Adipocyte (in vitro differentiated cells): ENCODE results near the gene WFIKKN1.

Source experiments
- DNase-seq: peaks from one replicate; pipeline ENCODE4 v3.0.0-alpha.2; 2015; ENCODE audit warnings: low read depth
- H3K27me3 ChIP-seq: replicated peaks from 2 replicates; pipeline ENCODE4 v1.7.0; 2013; ENCODE audit warnings: mild to moderate bottlenecking, low read length, moderate library complexity; ENCODE audit not compliant: control insufficient read depth, insufficient read depth
- H3K36me3 ChIP-seq: 2 replicates; pipeline ENCODE4 v1.7.0; 2013; ENCODE audit warnings: low read length, mild to moderate bottlenecking, moderate library complexity; ENCODE audit not compliant: control insufficient read depth, insufficient read depth, severe bottlenecking
- H3K4me1 ChIP-seq: 2 replicates; pipeline ENCODE4 v1.7.0; 2013; ENCODE audit warnings: mild to moderate bottlenecking, low read length, moderate library complexity; ENCODE audit not compliant: control insufficient read depth, insufficient read depth
- H3K4me3 ChIP-seq: 2 replicates; pipeline ENCODE4 v1.7.0; 2013; ENCODE audit warnings: mild to moderate bottlenecking, low read length, moderate library complexity
- H3K9ac ChIP-seq: 2 replicates; pipeline ENCODE4 v1.7.0; 2013; ENCODE audit warnings: mild to moderate bottlenecking, low read length, moderate library complexity
- H3K9me3 ChIP-seq: 2 replicates; pipeline ENCODE4 v1.7.0; 2013; ENCODE audit warnings: mild to moderate bottlenecking, low read length, moderate library complexity; ENCODE audit not compliant: control insufficient read depth

Gene WFIKKN1

DNA sequence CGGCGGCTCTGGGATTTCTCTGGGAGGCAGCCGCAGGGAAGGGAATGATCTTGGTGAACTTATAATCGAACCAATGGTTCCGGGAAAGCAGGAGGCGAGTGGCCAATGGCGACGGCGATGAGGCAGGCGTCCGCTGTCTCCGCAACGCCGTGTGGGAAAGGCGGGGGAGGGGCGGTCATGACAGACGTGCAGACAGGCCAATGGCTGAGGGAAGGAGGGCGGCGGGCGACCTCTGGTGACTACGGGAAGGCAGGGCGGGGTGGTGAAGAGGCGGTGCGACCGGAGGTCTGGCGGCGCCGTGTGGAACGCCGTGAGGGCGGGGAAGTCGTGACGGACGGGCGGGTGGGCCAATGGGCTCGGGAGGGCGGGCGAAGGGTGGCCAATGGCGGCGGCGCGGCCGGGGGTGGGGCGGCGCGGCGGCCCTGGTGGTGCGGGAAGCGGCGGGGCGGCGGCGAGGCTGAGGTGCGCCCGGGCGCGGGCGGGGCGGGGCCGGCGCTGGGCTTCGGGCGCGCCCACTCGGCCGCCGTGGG lies 41.1 kb upstream of the WFIKKN1 start, which contains the start of gene RAB40C:
RAB40C (plus strand) TSS at position 409 of the 530 bp plus-strand sequence. CDS start 226 bp downstream, outside the sequence.
- peaks cover 58% of the 10 kb centered on the region for H3K4me1 ChIP-seq
- H3K9ac ChIP-seq = peak within 1 kb of the TSS; percentile 97
- H3K36me3 ChIP-seq = peaks cover 4% of the 10 kb centered on the region
- H3K4me3 ChIP-seq = peak within 1 kb of the TSS; percentile 96
- H3K27me3 ChIP-seq = no peaks in the 10 kb centered on the region
- DNase-seq = peak; percentile 99
- no peaks in the 10 kb centered on the region for H3K9me3 ChIP-seq

DNA sequence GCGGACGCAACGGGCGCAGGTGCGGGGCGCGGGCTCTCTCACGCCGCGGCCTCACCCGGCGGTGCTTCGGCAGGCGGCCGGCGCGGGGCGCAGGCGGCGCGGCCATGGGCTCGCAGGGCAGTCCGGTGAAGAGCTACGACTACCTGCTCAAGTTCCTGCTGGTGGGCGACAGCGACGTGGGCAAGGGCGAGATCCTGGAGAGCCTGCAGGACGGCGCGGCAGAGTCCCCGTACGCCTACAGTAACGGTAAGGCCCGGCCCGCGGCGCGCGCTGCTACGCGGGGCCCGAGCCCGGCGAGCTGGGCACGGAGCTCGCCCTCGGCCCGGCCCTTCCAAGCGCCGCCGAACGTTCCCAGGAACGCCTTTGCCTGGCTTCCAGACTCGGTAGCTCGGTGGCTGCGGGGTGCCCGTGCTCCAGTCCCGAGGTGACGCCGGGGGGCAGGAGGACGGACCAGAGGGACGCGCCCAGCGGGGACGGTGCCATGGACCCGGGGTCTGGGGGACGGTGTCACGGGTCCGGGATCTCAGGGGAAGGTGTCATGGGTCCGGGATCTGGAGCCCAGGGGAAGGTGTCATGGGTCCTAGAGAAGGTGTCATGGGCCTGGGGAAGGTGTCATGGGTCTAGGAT lies 40.5 kb upstream of the WFIKKN1 start:
- Histone ChIP-seq H3K9me3 (no peaks in the 10 kb centered on the region), H3K9ac (peak overlapping the region; percentile 97), H3K36me3 (peaks cover 4% of the 10 kb centered on the region), H3K4me1 (peaks cover 58% of the 10 kb centered on the region), H3K27me3 (no peaks in the 10 kb centered on the region), H3K4me3 (peak overlapping the region; percentile 96)
- DNase-seq = peak; percentile 87

DNA sequence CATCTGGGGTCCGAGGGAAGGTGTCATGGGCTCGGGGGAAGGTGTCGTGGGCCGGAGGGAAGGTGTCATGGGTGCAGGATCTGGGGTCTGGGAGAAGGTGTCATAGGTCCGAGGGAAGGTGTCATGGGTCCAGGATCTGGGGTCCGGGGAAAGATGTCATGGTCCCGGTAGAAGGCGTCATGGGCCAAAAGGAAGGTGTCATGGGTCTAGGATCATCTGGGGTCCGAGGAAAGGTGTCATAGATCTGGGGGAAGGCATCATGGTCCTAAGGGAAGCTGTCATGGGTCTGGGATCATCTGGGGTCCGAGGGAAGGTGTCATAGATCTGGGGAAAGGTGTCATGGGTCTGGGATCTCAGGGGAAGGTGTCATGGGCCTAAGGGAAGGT lies 40.0 kb upstream of the WFIKKN1 start:
- DNase-seq = no peak
- H3K4me3 ChIP-seq = peak overlapping the region; percentile 96
- no peaks in the 10 kb centered on the region for H3K9me3 ChIP-seq
- H3K9ac ChIP-seq = peak overlapping the region; percentile 97
- peaks cover 53% of the 10 kb centered on the region for H3K4me1 ChIP-seq
- H3K36me3 ChIP-seq = peaks cover 4% of the 10 kb centered on the region
- no peaks in the 10 kb centered on the region for H3K27me3 ChIP-seq

- H3K4me1 ChIP-seq = peaks cover 49% of the 10 kb centered on the region
- no peaks in the 10 kb centered on the region for H3K27me3 ChIP-seq
- H3K4me3 ChIP-seq = peak overlapping the region; percentile 96
Observed at GRCh38 chr16:591231-591630, 39.6 kb upstream of the WFIKKN1 start.

DNA sequence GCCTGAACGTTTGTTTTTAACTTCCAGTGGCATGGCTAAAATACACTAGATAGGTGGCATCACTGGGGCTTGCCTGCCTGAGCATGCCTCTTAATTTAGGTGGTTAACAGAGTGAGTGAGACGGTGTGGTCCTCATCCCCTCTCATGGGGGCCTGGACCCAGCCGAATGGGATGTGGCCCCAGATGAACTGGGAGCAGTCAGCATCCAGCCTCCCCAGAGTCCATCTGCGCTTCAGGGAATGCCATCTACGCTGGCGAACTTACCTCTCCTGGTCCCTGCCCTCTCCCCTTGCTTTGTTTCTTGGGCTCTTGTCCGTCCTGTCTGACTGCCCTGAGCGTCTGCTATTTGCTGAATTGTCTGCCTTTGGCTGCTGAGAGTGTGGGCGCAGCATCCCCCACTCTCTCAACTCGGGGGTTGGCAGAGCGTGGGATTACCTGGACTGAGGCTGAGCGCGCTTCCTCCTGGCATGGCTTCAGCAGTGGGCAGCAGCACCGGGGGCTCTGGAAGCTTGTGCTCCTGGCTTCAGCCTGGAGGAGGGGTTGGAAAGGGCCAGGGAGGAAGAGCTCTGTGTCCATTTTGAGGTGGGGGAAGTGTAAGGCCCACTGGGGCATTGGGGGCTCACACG lies 38.8 kb upstream of the WFIKKN1 start:
- Histone ChIP-seq H3K4me3 (no peak overlapping the region), H3K4me1 (peaks cover 41% of the 10 kb centered on the region), H3K9me3 (no peaks in the 10 kb centered on the region)

More at GRCh38 chr16:591231-591630, 39.6 kb upstream of the WFIKKN1 start:
- Histone ChIP-seq H3K36me3 (peaks cover 4% of the 10 kb centered on the region), H3K9ac (peak overlapping the region; percentile 97), H3K9me3 (no peaks in the 10 kb centered on the region)
- no peak for DNase-seq

DNA sequence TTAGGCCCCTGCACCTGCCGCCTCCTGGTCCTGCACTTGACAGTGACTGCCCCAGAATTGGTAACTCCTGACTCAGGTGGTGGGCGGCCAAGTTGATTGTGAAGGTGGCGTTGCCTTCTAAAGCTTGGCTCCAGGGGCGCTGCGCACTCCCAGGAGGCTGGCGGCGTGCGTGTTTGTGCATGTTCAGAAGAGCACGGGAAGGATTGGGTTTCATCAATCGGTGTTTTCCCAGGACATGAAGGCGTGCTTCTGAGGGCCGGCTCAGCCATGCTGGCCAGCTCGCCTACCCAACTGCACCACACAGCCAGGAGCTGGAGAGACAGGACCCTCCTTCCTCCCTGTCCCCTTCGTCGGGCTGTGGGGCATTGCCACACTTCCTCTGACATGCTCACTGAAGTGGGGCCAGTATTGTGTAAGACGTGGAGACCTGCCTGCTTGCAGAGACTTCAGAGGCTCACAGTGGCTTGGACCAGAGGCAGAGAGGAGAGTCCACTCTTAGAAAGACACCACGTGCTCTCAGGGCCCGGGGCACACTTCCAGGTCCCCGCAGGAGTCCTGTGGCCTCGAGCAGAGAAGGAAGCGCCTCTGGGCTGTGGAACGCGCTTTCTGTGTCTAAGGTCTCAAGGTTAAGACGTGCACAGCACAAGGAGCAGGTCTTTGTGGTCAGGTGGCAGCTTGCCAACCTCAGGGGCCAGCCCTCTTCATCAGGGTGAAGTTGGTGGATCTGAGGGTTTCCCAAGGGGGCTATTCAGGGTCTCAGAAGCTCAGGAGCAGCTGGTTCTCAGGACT lies 38.1 kb upstream of the WFIKKN1 start:
- H3K4me3 ChIP-seq = no peak overlapping the region
- peaks cover 8% of the 10 kb centered on the region for H3K36me3 ChIP-seq
- no peak overlapping the region for H3K9ac ChIP-seq

More for the DNA sequence above, 38.8 kb upstream of the WFIKKN1 start:
- H3K36me3 ChIP-seq = peaks cover 8% of the 10 kb centered on the region
- no peaks in the 10 kb centered on the region for H3K27me3 ChIP-seq
- DNase-seq = no peak
- H3K9ac ChIP-seq = no peak overlapping the region

GRCh38 chr16:593406-593805 lies 37.4 kb upstream of the WFIKKN1 start:
- peaks cover 8% of the 10 kb centered on the region for H3K36me3 ChIP-seq
- peaks cover 27% of the 10 kb centered on the region for H3K4me1 ChIP-seq
- no peak for DNase-seq
- H3K9me3 ChIP-seq = no peaks in the 10 kb centered on the region
- no peak overlapping the region for H3K4me3 ChIP-seq
- H3K9ac ChIP-seq = no peak overlapping the region
- no peaks in the 10 kb centered on the region for H3K27me3 ChIP-seq

More for the DNA sequence above, 38.1 kb upstream of the WFIKKN1 start:
- Histone ChIP-seq H3K27me3 (no peaks in the 10 kb centered on the region), H3K9me3 (no peaks in the 10 kb centered on the region), H3K4me1 (peaks cover 34% of the 10 kb centered on the region)
- peak; percentile 28 for DNase-seq

- Histone ChIP-seq H3K4me1 (peaks cover 27% of the 10 kb centered on the region), H3K9ac (no peak overlapping the region), H3K4me3 (no peak overlapping the region), H3K27me3 (no peaks in the 10 kb centered on the region), H3K36me3 (peaks cover 10% of the 10 kb centered on the region), H3K9me3 (no peaks in the 10 kb centered on the region)
- no peak for DNase-seq
Observed at GRCh38 chr16:593807-594206, 37.0 kb upstream of the WFIKKN1 start.

DNA sequence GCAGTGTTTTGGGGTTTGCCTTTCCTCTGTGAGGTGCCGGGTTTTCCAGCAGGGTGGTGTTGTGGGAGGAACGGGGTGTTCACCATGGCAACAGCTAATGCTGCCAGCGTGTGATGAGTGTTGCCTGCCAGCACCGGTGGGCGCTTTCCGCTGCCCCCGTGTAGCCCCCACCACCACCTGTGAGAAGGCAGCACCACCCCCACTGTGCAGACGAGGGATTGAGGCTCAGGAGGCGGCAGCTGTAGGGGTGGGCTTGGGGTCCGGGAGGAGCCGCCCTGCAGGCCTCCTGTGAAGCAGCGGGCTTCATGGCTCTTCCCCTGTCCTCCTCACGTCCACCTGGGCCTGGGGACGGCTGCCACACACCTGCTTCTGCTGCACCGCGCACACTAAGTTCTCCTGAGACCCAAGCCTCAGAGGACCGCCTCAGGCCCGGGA lies 35.7 kb upstream of the WFIKKN1 start:
- Histone ChIP-seq H3K36me3 (peaks cover 16% of the 10 kb centered on the region), H3K9me3 (no peaks in the 10 kb centered on the region), H3K4me1 (peaks cover 27% of the 10 kb centered on the region), H3K27me3 (no peaks in the 10 kb centered on the region), H3K4me3 (no peak overlapping the region), H3K9ac (no peak overlapping the region)
- DNase-seq = no peak

DNA sequence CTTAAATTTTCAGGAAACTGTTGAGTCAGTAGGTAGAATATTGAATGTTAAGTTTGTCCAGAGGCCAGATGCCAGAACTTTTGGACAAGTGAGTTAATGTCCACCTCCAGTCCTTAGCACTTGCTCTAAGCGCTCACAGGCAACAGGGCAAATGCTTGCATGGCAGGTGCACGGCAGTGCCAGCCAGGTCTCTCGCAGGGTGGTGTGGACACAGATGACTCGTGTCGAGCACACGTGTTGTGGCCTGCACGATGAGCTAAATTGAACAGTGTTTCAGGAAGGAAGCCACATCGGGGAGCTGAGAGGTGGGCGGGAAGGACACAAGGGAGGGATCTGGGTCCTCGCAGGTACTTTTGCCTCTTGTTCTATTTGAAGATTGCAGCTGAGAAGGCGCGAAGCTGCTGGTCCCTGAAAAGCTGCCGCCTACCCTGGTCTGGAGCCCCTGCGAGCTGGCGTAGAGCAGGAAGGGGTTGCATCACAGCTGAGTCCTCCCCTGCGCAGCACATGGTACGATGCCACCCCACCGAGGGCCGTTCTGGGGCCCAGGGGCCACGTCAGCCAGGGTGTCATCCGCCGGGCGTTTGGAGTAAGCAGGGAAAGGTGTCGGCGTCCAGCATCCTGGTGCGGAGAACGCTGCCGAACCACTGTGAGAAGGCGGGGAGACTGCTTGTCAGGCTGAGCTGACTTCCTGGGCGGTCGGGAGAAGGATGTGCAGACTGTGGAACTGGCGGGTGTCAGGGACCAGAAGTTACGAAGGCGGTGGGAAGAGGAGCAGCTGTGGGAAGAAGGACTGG lies 34.6 kb upstream of the WFIKKN1 start:
- H3K4me3 ChIP-seq = no peak overlapping the region
- H3K36me3 ChIP-seq = peaks cover 16% of the 10 kb centered on the region
- no peak for DNase-seq
- no peak overlapping the region for H3K9ac ChIP-seq
- H3K27me3 ChIP-seq = no peaks in the 10 kb centered on the region
- no peaks in the 10 kb centered on the region for H3K9me3 ChIP-seq
- H3K4me1 ChIP-seq = peaks cover 21% of the 10 kb centered on the region
